ENCODE results near the gene KLRK1. TPM values are rescaled to one million over a fixed set of nuclear protein-coding genes. Genes with fewer than 3 reads are reported as not detected.
"Not testable (repeated sequence)": the region's sequence is repeated elsewhere in the genome, so short reads cannot be mapped to it uniquely, and the experiment has no call there.

Gene KLRK1
- total and polyA plus RNA-seq, 2 donors (not counting 1 experiment from before 2014, with no cell fraction given), result 0.84 to 2.1 TPM

DNA sequence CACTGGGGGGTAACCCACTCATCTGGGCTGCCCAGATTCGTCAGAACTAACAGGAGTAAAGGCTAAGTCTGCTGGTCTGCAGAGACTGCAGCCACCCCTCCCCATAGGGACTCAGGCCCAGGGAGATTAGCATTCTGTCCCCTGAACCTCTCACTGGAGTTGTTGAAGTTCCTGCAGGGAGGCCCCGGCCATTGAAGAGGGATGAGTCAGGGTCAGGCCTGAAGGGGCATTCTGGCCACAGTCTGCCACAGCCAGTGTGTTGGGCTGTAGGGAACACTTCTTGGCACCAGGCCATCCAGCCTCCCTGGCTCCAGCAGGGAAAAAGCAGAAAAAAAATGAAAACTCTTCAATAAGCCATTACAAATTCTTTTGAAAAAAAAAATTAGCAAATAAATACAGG is 35.3 kb downstream of the KLRK1 start:
- no peak overlapping the region for H3K4me3 Mint-ChIP-seq
- ChIA-PET POLR2A (no interaction called here), CTCF (no interaction called here)
- Histone ChIP-seq H3K4me2 (replicated peaks; ENCODE audit: low read depth, low read length, poor library complexity, severe bottlenecking) (no peak overlapping the region), H3K27me3 (replicated peaks in 1 of 4; ENCODE audit: control extremely low read depth in 1 of 4, control insufficient read depth in 3 of 4, insufficient read depth in 4 of 4, low read length in 3 of 4) (peaks cover 0 to 6% (median 0%) of the 10 kb centered on the region in 4 experiments), H3K4me3 (ENCODE audit: control extremely low read depth in 1 of 5, extremely low read depth in 1 of 5, insufficient read depth in 1 of 5, low read depth in 2 of 5, low read length in 4 of 5) (no peak overlapping the region), H3K36me3 (replicated peaks in 1 of 2; ENCODE audit: control extremely low read depth in 1 of 2, control insufficient read depth in 1 of 2, extremely low read depth in 1 of 2, insufficient read depth in 2 of 2, low read length in 1 of 2) (no peaks in the 10 kb centered on the region), H4K20me1 (ENCODE audit: control insufficient read depth, insufficient read depth, low read length, poor library complexity, severe bottlenecking) (no peaks in the 10 kb centered on the region), H3K9me3 (ENCODE audit: control extremely low read depth in 1 of 3, control insufficient read depth in 2 of 3, insufficient read depth in 1 of 3, low read length in 2 of 3) (peaks cover 0 to 7% (median 0%) of the 10 kb centered on the region in 3 donors), H2AFZ (ENCODE audit: insufficient read depth, low read depth, low read length, poor library complexity, severe bottlenecking) (no peak overlapping the region), H3K4me1 (ENCODE audit: control insufficient read depth in 2 of 2, insufficient read depth in 2 of 2, low read length in 2 of 2) (no peaks in the 10 kb centered on the region), H3K9ac (ENCODE audit: low read length) (no peak overlapping the region), H3K27ac (ENCODE audit: low read length in 2 of 2) (no peak overlapping the region), H3K79me2 (ENCODE audit: control insufficient read depth, insufficient read depth, low read length) (no peaks in the 10 kb centered on the region)
- DNase-seq, result no peak
- WGBS (ENCODE audit: insufficient coverage), result 84% methylated on average over 2 of the region's 2 CpGs
- intact Hi-C loops (cut with micrococcal nuclease), result no loop called here
- no peaks in the 10 kb centered on the region for H3K4me1 Mint-ChIP-seq
- no peak for ATAC-seq (ENCODE audit: low read depth)
- H3K27me3 Mint-ChIP-seq, result peaks cover 24% of the 10 kb centered on the region
- H3K27ac Mint-ChIP-seq, result no peak overlapping the region
- no peaks in the 10 kb centered on the region for H3K9me3 Mint-ChIP-seq (ENCODE audit: insufficient read depth)
- TF ChIP-seq CTCF (IDR thresholded peaks at IDR 0.05) (no peak), EZH2 (IDR thresholded peaks at IDR 0.05; ENCODE audit: borderline replicate concordance, insufficient read depth, low read depth, low read length, poor library complexity, severe bottlenecking) (no peak)

DNA sequence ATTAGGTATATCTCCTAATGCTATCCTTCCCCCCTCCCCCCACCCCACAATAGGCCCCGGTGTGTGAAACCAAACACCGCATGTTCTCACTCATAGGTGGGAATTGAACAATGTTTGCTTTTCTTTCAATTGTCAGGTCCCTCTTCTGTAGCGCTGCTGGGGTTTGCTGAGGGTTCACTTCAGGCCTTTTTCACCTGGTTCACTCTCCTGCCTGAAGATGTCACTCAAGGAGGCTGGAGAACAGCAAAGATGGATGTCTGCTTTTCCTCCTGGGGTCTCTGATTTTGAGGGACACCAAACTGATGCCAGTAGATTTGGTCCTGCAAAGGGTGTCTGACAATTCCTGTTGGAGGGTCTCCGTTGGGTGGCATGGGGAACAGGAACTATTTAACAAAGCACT is 35.8 kb downstream of the KLRK1 start:
- DNase-seq (no peak), ATAC-seq (ENCODE audit: low read depth) (no peak)
- peaks cover 0 to 7% (median 0%) of the 10 kb centered on the region in 3 donors for H3K9me3 ChIP-seq (ENCODE audit: control extremely low read depth in 1 of 3, control insufficient read depth in 2 of 3, insufficient read depth in 1 of 3, low read length in 2 of 3)
- no CpG with 5 or more reads among the region's 4 CpGs for WGBS (ENCODE audit: insufficient coverage)
- no peak overlapping the region for H3K27ac Mint-ChIP-seq
- no peaks in the 10 kb centered on the region for H3K36me3 ChIP-seq (replicated peaks in 1 of 2; ENCODE audit: control extremely low read depth in 1 of 2, control insufficient read depth in 1 of 2, extremely low read depth in 1 of 2, insufficient read depth in 2 of 2, low read length in 1 of 2)
- no peak overlapping the region for H3K9ac ChIP-seq (ENCODE audit: low read length)
- H3K4me3 ChIP-seq (ENCODE audit: control extremely low read depth in 1 of 5, extremely low read depth in 1 of 5, insufficient read depth in 1 of 5, low read depth in 2 of 5, low read length in 4 of 5), result no peak overlapping the region
- H3K4me2 ChIP-seq (replicated peaks; ENCODE audit: low read depth, low read length, poor library complexity, severe bottlenecking), result no peak overlapping the region
- ChIA-PET CTCF (no interaction called here), POLR2A (no interaction called here)
- no peaks in the 10 kb centered on the region for H3K79me2 ChIP-seq (ENCODE audit: control insufficient read depth, insufficient read depth, low read length)
- no peak overlapping the region for H3K4me3 Mint-ChIP-seq
- no peak for TF ChIP-seq CTCF (IDR thresholded peaks at IDR 0.05)
- TF ChIP-seq EZH2 (IDR thresholded peaks at IDR 0.05; ENCODE audit: borderline replicate concordance, insufficient read depth, low read depth, low read length, poor library complexity, severe bottlenecking), result no peak
- no peaks in the 10 kb centered on the region for H3K9me3 Mint-ChIP-seq (ENCODE audit: insufficient read depth)
- H2AFZ ChIP-seq (ENCODE audit: insufficient read depth, low read depth, low read length, poor library complexity, severe bottlenecking), result no peak overlapping the region
- H3K27me3 Mint-ChIP-seq, result peaks cover 24% of the 10 kb centered on the region
- no peaks in the 10 kb centered on the region for H4K20me1 ChIP-seq (ENCODE audit: control insufficient read depth, insufficient read depth, low read length, poor library complexity, severe bottlenecking)
- no peaks in the 10 kb centered on the region for H3K4me1 ChIP-seq (ENCODE audit: control insufficient read depth in 2 of 2, insufficient read depth in 2 of 2, low read length in 2 of 2)
- no peak overlapping the region for H3K27ac ChIP-seq (ENCODE audit: low read length in 2 of 2)
- H3K4me1 Mint-ChIP-seq, result no peaks in the 10 kb centered on the region
- peaks cover 0 to 6% (median 0%) of the 10 kb centered on the region in 4 experiments for H3K27me3 ChIP-seq (replicated peaks in 1 of 4; ENCODE audit: control extremely low read depth in 1 of 4, control insufficient read depth in 3 of 4, insufficient read depth in 4 of 4, low read length in 3 of 4)
- intact Hi-C loops (cut with micrococcal nuclease), result no loop called here

DNA sequence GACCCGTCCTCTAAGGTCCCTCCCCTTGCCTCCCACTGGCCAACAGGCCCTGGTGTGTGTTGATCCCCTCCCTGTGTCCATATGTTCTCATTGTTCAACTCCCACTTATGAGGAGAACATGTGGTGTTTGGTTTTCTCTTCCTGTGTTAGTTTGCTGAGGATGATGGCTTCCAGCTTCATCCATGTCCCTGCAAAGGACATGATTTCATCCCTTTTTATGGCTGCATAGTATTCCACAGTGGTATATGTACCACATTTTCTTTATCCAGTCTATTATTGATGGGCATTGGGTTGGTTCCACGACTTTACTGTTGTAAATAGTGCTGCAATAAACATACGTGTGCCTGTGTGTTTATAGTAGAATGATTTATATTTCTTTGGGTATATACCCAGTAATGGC is 38.4 kb downstream of the KLRK1 start:
- H3K27ac Mint-ChIP-seq; H3K4me2 ChIP-seq (replicated peaks; ENCODE audit: low read depth, low read length, poor library complexity, severe bottlenecking); intact Hi-C loops (cut with micrococcal nuclease); ATAC-seq (ENCODE audit: low read depth); DNase-seq; H2AFZ ChIP-seq (ENCODE audit: insufficient read depth, low read depth, low read length, poor library complexity, severe bottlenecking); H3K4me1 Mint-ChIP-seq; H3K36me3 ChIP-seq (replicated peaks in 1 of 2; ENCODE audit: control extremely low read depth in 1 of 2, control insufficient read depth in 1 of 2, extremely low read depth in 1 of 2, insufficient read depth in 2 of 2, low read length in 1 of 2); H3K9ac ChIP-seq (ENCODE audit: low read length); H4K20me1 ChIP-seq (ENCODE audit: control insufficient read depth, insufficient read depth, low read length, poor library complexity, severe bottlenecking); H3K27ac ChIP-seq (ENCODE audit: low read length in 2 of 2); H3K4me1 ChIP-seq (ENCODE audit: control insufficient read depth in 2 of 2, insufficient read depth in 2 of 2, low read length in 2 of 2); H3K27me3 ChIP-seq (replicated peaks in 1 of 4; ENCODE audit: control extremely low read depth in 1 of 4, control insufficient read depth in 3 of 4, insufficient read depth in 4 of 4, low read length in 3 of 4); H3K4me3 ChIP-seq (ENCODE audit: control extremely low read depth in 1 of 5, extremely low read depth in 1 of 5, insufficient read depth in 1 of 5, low read depth in 2 of 5, low read length in 4 of 5); H3K9me3 ChIP-seq (ENCODE audit: control extremely low read depth in 1 of 3, control insufficient read depth in 2 of 3, insufficient read depth in 1 of 3, low read length in 2 of 3); H3K9me3 Mint-ChIP-seq (ENCODE audit: insufficient read depth); POLR2A ChIA-PET; H3K4me3 Mint-ChIP-seq; H3K79me2 ChIP-seq (ENCODE audit: control insufficient read depth, insufficient read depth, low read length): not testable (repeated sequence)
- CTCF ChIA-PET, result interaction anchor here (0.7 kb wide), 1 partner anchor 22 kb away, joined by 3 read pairs; no protein-coding TSS in a partner anchor
- peaks cover 21% of the 10 kb centered on the region for H3K27me3 Mint-ChIP-seq
- WGBS (ENCODE audit: insufficient coverage), result 60% methylated on average over 1 of the region's 3 CpGs
